ENCODE results near the gene DIPK2A.

The DIPK2A gene

GRCh38 chr3:143971359-143972154 lies at the start of gene DIPK2A:
DIPK2A (plus strand) TSS chr3:143971823; CDS start chr3:143972333, 510 bp downstream.
- Histone ChIP-seq H3K9ac (peak within 1 kb of the TSS; percentile 92), H3K79me2 (peaks cover 9% of the 10 kb centered on the region), H3K9me3 (ENCODE audit: control insufficient read depth, low read length) (no peaks in the 10 kb centered on the region), H3K27me3 (ENCODE audit: control insufficient read depth, insufficient read depth, low read length) (no peaks in the 10 kb centered on the region), H3K36me3 (ENCODE audit: control insufficient read depth, insufficient read depth, low read length) (no peaks in the 10 kb centered on the region), H3K4me2 (ENCODE audit: low read length) (peak within 1 kb of the TSS; percentile 94), H3K4me3 (ENCODE audit: low read depth, low read length) (peak within 1 kb of the TSS; percentile 89), H3K4me1 (peaks cover 4% of the 10 kb centered on the region), H3K27ac (peak within 1 kb of the TSS; percentile 99), H2AFZ (peak within 1 kb of the TSS; percentile 94)
- TF ChIP-seq, protein P1, sequence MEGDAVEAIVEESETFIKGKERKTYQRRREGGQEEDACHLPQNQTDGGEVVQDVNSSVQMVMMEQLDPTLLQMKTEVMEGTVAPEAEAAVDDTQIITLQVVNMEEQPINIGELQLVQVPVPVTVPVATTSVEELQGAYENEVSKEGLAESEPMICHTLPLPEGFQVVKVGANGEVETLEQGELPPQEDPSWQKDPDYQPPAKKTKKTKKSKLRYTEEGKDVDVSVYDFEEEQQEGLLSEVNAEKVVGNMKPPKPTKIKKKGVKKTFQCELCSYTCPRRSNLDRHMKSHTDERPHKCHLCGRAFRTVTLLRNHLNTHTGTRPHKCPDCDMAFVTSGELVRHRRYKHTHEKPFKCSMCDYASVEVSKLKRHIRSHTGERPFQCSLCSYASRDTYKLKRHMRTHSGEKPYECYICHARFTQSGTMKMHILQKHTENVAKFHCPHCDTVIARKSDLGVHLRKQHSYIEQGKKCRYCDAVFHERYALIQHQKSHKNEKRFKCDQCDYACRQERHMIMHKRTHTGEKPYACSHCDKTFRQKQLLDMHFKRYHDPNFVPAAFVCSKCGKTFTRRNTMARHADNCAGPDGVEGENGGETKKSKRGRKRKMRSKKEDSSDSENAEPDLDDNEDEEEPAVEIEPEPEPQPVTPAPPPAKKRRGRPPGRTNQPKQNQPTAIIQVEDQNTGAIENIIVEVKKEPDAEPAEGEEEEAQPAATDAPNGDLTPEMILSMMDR (IDR thresholded peaks at IDR 0.05), result no peak

- Histone ChIP-seq H3K27ac (no peak overlapping the region), H3K4me2 (ENCODE audit: low read length) (no peak overlapping the region), H3K4me1 (no peaks in the 10 kb centered on the region), H2AFZ (no peak overlapping the region), H3K36me3 (ENCODE audit: control insufficient read depth, insufficient read depth, low read length) (no peaks in the 10 kb centered on the region), H3K9me3 (ENCODE audit: control insufficient read depth, low read length) (no peaks in the 10 kb centered on the region), H3K79me2 (no peaks in the 10 kb centered on the region), H3K9ac (no peak overlapping the region), H3K27me3 (ENCODE audit: control insufficient read depth, insufficient read depth, low read length) (no peaks in the 10 kb centered on the region), H3K4me3 (ENCODE audit: low read depth, low read length) (no peak overlapping the region)
- TF ChIP-seq, protein P1 (IDR thresholded peaks at IDR 0.05), result no peak
These were observed 46.9 kb upstream of the DIPK2A start for GRCh38 chr3:143924522-143925285.

GRCh38 chr3:143928056-143928455 lies 43.6 kb upstream of the DIPK2A start:
- Histone ChIP-seq H3K27me3 (ENCODE audit: control insufficient read depth, insufficient read depth, low read length) (no peaks in the 10 kb centered on the region), H2AFZ (no peak overlapping the region), H3K79me2 (no peaks in the 10 kb centered on the region), H3K4me1 (no peaks in the 10 kb centered on the region), H3K9ac (no peak overlapping the region), H3K4me3 (ENCODE audit: low read depth, low read length) (no peak overlapping the region), H3K9me3 (ENCODE audit: control insufficient read depth, low read length) (no peaks in the 10 kb centered on the region), H3K27ac (no peak overlapping the region), H3K4me2 (ENCODE audit: low read length) (no peak overlapping the region), H3K36me3 (ENCODE audit: control insufficient read depth, insufficient read depth, low read length) (no peaks in the 10 kb centered on the region)
- TF ChIP-seq, protein P1 (IDR thresholded peaks at IDR 0.05), result no peak

DNA sequence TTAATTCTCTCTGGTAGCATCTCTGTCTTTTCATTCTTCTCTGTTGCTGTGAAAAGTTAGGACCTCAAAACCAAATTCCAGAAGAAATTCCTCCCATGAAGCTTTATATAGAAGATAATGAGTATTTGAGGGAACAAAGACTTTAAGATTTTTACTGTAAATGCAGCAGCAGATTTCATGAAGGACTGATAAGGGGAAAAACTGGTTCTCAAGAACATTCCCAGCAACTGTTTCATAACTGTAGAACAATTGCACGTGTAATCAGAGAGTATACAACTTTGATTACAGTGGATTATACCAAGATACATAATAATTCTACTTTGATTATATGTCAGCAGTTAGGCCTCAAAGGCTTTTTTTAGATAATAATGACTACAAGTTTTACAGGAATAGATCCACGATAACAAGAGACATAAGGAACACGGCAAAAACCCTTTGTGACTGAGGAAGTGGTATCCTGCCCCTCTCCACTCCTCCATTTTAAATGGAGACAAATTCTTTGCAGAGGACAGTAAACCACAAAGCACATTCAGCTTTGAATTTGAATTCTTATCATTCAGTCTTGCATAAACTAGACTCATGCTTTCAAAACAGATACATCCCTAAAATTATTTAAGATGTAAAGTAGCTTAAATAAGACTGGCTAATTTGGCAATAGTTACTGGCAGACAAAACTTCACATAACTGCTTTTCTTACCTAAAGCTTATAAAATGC lies 42.9 kb upstream of the DIPK2A start:
- Histone ChIP-seq H3K36me3 (ENCODE audit: control insufficient read depth, insufficient read depth, low read length) (no peaks in the 10 kb centered on the region), H3K79me2 (no peaks in the 10 kb centered on the region), H3K27me3 (ENCODE audit: control insufficient read depth, insufficient read depth, low read length) (no peaks in the 10 kb centered on the region), H3K9me3 (ENCODE audit: control insufficient read depth, low read length) (no peaks in the 10 kb centered on the region), H3K27ac (no peak overlapping the region), H3K4me2 (ENCODE audit: low read length) (no peak overlapping the region), H2AFZ (no peak overlapping the region), H3K4me1 (no peaks in the 10 kb centered on the region), H3K9ac (no peak overlapping the region), H3K4me3 (ENCODE audit: low read depth, low read length) (no peak overlapping the region)
- TF ChIP-seq, protein P1 (IDR thresholded peaks at IDR 0.05), result no peak

Measured in parathyroid adenoma (tissue), 2 donors.